NCI-H82 (cell line): Measurements from ENCODE around the gene ARAP2.

Source experiments
- DNase-seq: peaks from one replicate; lab custom pipeline; 2025; lab: John Stamatoyannopoulos, UW

ARAP2 gene

DNA sequence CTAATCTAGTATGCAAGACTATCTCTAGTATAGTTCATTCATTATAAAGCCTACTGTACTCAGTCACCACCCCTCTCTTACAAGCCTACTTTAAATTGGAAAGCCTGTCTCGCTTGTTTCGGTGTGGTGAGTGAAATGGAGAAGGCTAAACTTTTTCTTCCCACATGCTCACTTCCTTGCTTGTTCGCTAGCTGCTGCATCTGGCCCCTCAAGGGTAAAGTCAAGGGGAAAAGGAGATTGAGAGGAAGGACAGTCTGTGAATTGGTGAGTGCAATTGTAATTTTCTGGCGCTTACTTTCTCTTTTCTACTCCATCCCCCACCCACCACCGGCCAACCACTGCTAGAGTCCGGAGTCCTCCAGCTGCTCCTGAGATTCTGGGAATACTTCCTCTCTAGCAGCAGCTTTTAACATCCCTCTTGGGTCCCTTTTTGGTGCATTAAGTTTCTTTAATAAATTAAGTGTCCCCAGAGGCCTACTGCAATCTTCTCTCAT, 12.1 kb upstream of the ARAP2 start:
- no peak for DNase-seq

DNA sequence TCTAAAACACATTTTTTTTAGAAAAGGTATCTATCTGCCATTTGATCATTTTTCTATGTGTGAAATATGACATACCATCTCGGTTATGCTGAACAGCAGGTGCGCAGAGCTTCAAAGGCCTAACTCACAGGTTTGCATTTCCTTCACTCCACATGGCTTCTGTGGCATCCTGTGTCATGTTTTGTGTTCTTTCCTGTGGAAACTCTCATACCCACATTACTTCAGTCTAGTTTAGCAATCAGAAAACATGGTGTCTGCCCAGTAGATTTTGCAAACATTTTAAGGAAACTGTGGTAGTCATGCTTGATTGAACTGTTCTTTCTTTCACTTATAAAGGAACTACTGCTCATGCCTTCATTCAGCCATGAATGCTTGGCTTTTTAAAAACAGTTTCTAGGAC, 11.3 kb upstream of the ARAP2 start:
- no peak for DNase-seq

- no peak for DNase-seq
These were observed 10.1 kb upstream of the ARAP2 start for GRCh38 chr4:36254371-36254770.

- no peak for DNase-seq
These were observed 7.7 kb upstream of the ARAP2 start for GRCh38 chr4:36251983-36252382.

DNA sequence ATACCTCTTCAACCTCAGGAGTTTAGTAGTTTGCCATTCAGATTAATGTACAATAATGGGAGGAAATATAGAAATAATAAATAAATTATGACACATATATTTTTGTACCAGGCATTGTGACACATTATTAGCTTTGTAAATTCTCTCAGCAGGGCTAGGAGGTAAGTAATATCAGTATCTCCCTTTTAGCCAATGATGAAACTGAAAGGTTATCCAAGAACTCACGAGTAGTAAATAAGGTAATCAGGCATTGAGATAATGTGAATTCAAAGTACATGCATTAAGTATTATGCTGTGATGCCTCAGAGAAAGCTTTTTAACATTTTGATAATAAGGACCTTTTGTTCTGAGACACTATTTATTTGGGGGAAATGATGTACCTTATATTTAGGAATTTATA, 5.3 kb upstream of the ARAP2 start:
- DNase-seq, result no peak

DNA sequence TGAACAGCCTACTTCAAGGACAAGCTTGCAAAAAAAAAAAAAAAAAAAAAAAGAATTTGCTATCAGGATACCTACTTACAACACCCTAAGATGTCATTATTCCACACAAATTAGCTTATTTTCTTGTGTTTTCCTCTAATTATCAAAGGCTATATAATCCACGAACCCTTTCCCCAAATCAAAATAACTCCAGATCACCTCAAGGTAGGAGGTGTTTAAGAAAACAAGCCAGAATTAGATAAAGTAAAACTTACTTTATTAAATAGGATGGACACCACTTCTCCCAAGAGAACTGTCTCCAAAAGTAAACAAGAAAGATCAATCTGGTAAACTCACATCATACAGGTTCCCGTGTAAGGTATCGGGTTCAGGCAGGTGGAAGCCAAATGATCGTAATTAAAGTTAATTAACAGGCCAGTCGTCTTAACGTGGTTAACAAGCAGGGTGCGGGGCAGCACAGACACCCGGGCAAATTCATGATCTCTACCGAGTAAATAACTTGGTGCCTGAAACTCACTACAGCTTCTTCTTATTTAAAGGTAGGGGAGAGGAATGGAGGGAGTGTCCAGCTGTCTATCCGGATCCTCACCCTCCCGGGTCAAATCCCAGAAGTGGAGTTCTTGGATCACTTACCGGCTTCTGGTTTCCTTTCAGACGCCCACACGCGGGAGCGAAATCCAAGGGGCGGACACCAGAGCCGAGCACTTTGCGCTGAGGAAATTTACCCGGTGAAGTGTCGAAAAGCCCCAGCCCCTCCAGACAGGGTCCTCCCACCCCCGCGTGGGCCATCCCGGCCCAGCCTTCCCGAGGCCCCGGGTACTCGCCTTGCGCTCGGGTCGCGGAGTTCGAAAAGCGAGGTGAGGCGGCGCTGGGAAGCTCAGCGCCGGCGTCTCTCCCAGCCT, 708 bp downstream of the ARAP2 start:
- DNase-seq, result no peak

DNA sequence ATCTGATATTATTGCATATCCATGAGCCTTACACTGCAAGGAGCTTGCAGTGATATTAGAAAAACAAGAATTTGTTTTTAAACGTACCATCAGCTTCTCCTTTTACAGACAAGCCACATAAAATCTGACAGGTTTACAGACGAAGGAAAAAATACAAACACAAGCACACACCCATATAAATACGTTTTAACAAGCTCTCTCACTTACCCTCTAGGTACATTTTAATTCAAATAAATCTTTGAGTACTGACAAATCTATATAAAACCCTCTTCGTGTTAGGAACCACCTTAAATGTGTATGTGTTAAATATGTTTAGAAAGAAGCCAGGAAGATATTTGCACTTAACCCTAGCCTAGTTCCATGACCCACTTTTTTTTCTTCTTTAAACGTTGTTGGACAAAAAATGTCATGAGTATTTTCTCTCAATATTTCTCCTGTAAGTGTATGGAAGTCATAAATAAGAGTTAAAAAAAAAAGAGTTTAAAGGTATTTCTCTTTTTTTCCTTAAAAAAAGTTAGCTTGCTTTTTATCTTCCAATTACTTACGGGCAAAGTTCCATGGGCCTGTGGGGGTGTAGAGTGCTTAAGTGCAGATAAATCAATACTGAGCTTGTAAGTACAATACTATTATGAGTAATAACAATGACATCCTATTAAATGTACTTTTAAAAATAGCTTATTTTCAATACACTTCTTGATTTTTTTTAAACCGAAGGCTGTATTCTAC, 1.5 kb downstream of the ARAP2 start:
- no peak for DNase-seq

DNA sequence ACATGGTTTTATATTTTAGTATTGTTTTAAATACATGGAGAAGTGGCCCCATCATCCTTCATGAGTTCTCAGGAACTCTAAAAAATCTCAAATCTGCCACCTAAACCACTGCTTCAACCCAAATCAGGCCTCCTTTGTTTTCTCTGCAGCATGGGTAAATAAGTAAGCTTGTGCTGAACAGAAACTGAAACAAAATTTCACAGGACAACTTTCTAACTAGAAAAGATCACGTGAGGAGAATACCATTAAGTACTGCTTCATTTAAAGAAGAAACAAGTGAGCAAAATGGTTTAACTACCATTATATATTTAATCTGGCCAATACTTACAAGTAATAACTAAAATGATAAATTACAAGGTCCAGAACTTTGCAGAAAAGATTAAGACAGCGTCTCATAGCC, 2.5 kb downstream of the ARAP2 start:
- no peak for DNase-seq

GRCh38 chr4:36237366-36238313, 6.7 kb downstream of the ARAP2 start:
- DNase-seq, result no peak

GRCh38 chr4:36236159-36236558, 8.2 kb downstream of the ARAP2 start:
- no peak for DNase-seq

DNA sequence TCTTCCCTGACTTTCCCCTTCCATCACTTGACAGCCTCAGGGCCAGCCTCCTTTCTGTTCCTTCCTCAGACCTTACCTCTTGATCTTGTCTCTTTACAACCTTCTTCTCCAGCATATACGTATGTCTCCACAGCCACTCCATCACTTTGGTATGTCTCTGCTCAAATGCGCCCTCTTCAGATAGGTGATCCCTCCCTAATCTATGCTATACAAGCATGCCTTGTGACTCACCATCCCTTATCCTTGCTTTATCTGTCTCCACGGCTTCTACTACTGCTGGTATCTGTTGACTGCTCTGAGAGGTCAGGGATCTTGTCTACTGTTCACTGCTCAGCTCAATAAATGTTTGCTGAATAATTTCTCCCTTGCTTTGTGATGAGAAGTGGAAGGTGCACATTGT, 9.0 kb downstream of the ARAP2 start:
- peak; percentile 1 for DNase-seq

GRCh38 chr4:36233567-36234266, 10.6 kb downstream of the ARAP2 start:
- no peak for DNase-seq

- DNase-seq, result no peak
These were observed 13.8 kb downstream of the ARAP2 start for GRCh38 chr4:36230534-36230933.

DNA sequence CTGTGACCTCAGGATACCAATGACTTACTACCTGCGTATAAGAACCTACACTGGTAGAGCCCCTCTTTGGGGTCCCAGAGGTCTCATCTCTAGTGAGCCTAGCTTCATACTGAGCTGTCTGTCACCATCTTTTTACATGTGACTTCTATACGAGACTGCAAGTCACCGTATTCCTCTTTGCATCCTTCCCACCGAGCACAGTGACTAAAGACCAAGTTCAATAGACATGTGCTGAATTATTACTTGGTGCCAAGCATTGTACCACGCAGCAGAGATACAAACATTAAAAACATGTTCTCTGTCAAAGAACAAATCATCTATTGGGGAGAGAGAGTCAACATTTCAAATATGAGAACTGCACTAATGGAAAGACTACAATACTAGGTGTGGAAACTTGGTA, 16.4 kb downstream of the ARAP2 start:
- no peak for DNase-seq

DNA sequence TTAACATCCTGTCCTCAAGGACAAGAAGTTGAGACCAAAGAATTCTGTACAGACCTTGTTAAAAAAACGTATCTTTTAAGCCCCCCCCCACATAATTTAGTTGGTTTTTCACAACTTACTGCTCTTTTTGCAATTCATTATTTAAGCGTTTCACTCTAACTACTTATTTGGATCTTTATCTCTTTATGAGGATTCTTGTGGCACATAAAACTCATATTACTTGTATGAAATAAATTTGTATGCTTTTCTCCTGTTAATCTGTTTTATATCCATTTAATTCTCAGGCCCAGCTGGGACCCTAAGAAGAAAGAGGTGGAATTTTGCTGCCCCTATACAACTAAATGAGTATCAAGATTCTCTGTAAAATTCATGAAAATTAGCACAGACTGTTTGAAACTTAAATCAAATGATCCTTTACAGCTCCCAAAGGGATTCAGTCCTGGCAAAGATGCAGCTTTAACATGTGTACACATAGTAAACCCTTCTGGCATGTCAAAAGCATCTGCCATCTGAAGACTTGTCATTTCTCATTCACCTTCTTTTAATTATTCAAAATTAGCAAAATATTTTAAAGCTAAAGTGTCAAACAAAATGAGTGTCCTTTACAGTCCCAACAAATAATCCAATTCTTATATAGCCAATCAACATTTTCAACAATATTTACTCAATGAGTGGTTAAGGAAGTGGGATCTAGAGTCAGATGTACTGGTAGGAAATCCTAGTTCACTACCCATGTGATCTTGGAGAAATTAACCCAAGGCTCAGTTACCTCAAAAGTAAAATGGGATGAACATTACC, 17.7 kb downstream of the ARAP2 start:
- DNase-seq, result no peak

- no peak for DNase-seq
These were observed 19.1 kb downstream of the ARAP2 start for GRCh38 chr4:36224972-36225903.

DNA sequence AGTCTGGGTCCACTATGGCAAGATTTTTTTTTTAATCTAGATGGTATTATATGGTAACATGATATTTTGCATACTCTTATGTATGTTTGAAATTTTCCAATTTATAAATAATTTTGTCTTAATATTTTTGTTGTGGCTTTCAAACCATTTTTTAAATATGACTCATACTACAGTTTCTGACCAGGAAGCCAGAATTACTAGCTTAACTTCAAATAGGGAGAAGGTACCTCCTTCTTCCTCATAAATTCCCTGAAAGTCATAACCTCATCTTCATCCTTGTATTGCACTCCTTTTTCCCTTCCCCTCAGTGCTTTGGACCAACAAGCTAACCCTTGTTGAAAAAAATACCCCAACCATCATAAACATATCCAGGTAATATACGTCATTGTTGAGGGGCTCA, 21.6 kb downstream of the ARAP2 start:
- no peak for DNase-seq

- DNase-seq, result no peak
These were observed 23.5 kb downstream of the ARAP2 start for GRCh38 chr4:36220776-36221175.

- DNase-seq, result no peak
These were observed 26.2 kb downstream of the ARAP2 start for GRCh38 chr4:36218121-36218520.

- no peak for DNase-seq
These were observed 28.7 kb downstream of the ARAP2 start for GRCh38 chr4:36215627-36216026.
